Activated CD8-positive, alpha-beta memory T cell treated with anti-CD3 and anti-CD28 coated beads for 1 hour (primary cell): ENCODE data around the gene SERPINB10.
"Not testable (repeated sequence)": the region's sequence is repeated elsewhere in the genome, so short reads cannot be mapped to it uniquely, and the experiment has no call there.

Experiments
- DNase-seq, 2 donors: peaks; one replicate each; pipeline ENCODE4 v3.0.0-alpha.2; 2020; ENCODE audit warnings: low read depth in 1 of 2; ENCODE audit errors: extremely low read depth in 1 of 2

SERPINB10 gene

GRCh38 chr18:63940543-63941050 is 32.8 kb downstream of the SERPINB10 start:
- DNase-seq, result not testable (repeated sequence)

GRCh38 chr18:63947051-63947790 is 39.5 kb downstream of the SERPINB10 start:
- DNase-seq, result no peak

GRCh38 chr18:63949068-63949737 is 41.4 kb downstream of the SERPINB10 start, which contains the start of gene HMSD:
Gene HMSD, plus strand, starts transcription at chr18:63949301. Its CDS starts 4,155 bp downstream, at chr18:63953456.
- peak in 1 of 2 donors; percentile 16 for DNase-seq

GRCh38 chr18:63951302-63951705 is 43.5 kb downstream of the SERPINB10 start:
- DNase-seq, result no peak

- DNase-seq, result no peak
These were observed 46.1 kb downstream of the SERPINB10 start for GRCh38 chr18:63953811-63954210.

GRCh38 chr18:63956755-63957154 is 49.0 kb downstream of the SERPINB10 start:
- DNase-seq, result no peak

- DNase-seq, result no peak
These were observed 53.1 kb downstream of the SERPINB10 start for GRCh38 chr18:63960891-63961290.

GRCh38 chr18:63961435-63961980 is 53.8 kb downstream of the SERPINB10 start:
- DNase-seq, result no peak

- no peak for DNase-seq
These were observed 54.4 kb downstream of the SERPINB10 start for GRCh38 chr18:63962137-63962536.

GRCh38 chr18:63963615-63964256 is 56.0 kb downstream of the SERPINB10 start:
- DNase-seq, result peak in 1 of 2 donors; percentile 19

GRCh38 chr18:63964908-63965307 is 57.1 kb downstream of the SERPINB10 start:
- no peak for DNase-seq

- no peak for DNase-seq
These were observed 58.1 kb downstream of the SERPINB10 start for GRCh38 chr18:63965716-63966330.

GRCh38 chr18:63969942-63970808 is 62.4 kb downstream of the SERPINB10 start, which contains the start of gene SERPINB8:
Gene SERPINB8, plus strand, starts transcription at chr18:63970081. Its CDS starts 8,228 bp downstream, at chr18:63978309.
- peak; percentile 45 to 58 for DNase-seq

- DNase-seq, result no peak
These were observed 63.0 kb downstream of the SERPINB10 start for GRCh38 chr18:63970809-63971205.

- no peak for DNase-seq
These were observed 63.7 kb downstream of the SERPINB10 start for GRCh38 chr18:63971320-63972001.

- DNase-seq, result no peak
These were observed 64.2 kb downstream of the SERPINB10 start for GRCh38 chr18:63972002-63972376.

GRCh38 chr18:63974991-63975390 is 67.2 kb downstream of the SERPINB10 start:
- DNase-seq, result no peak

- no peak for DNase-seq
These were observed 67.9 kb downstream of the SERPINB10 start for GRCh38 chr18:63975628-63976027.

GRCh38 chr18:63977040-63977439 is 69.3 kb downstream of the SERPINB10 start:
- no peak for DNase-seq
